Heart left ventricle (tissue), 16 donors: ENCODE measurements around the gene YIF1A. TPM values are rescaled to one million over a fixed set of nuclear protein-coding genes. Genes with fewer than 3 reads are reported as not detected.
"Not testable (repeated sequence)": the region's sequence is repeated elsewhere in the genome, so short reads cannot be mapped to it uniquely, and the experiment has no call there.

Experiments
- ATAC-seq, 4 donors: fragments of 200-7000 bp; cut with Tn5 transposase; one replicate each; pipeline ENCODE4 v1.9.1; 2020 to 2022; ENCODE audit warnings: moderate library complexity in 4 of 4, mild to moderate bottlenecking in 3 of 4, moderate number of reproducible peaks in 1 of 4
- DNase-seq, 5 donors: peaks; one replicate each; pipeline ENCODE4 v3.0.0-alpha.2; 2020
- H3K27ac ChIP-seq, 12 donors: fragments of 200-600 bp; sonication (generic) in 4 of 12; one replicate each; pipeline versions ENCODE4 v1.5.0 to v1.8.0; 2016 to 2022; ENCODE audit warnings: mild to moderate bottlenecking in 2 of 12
- H3K27me3 ChIP-seq, 9 donors: fragments of 200-600 bp; sonication (generic) in 2 of 9; one replicate each; pipeline versions ENCODE4 v1.5.1 to v1.8.0; 2016 to 2022; ENCODE audit warnings: mild to moderate bottlenecking in 3 of 9
- H3K36me3 ChIP-seq, 9 donors: fragments of 200-600 bp; sonication (generic) in 2 of 9; one replicate each; pipeline versions ENCODE4 v1.5.0 to v1.8.0; 2018 to 2022; ENCODE audit warnings: mild to moderate bottlenecking in 2 of 9
- H3K4me1 ChIP-seq, 12 donors: fragments of 200-600 bp; sonication (generic) in 4 of 12; one replicate each; pipeline versions ENCODE4 v1.5.0 to v1.8.0; 2016 to 2022; ENCODE audit warnings: mild to moderate bottlenecking in 3 of 12
- H3K4me3 ChIP-seq, 12 donors: fragments of 200-600 bp; sonication (generic) in 4 of 12; one replicate each; pipeline versions ENCODE4 v1.5.0 to v1.8.0; 2017 to 2022; ENCODE audit warnings: mild to moderate bottlenecking in 9 of 12, moderate library complexity in 4 of 12
- H3K9me3 ChIP-seq, 12 donors: fragments of 200-600 bp; sonication (generic) in 4 of 12; one replicate each; pipeline versions ENCODE4 v1.5.0 to v1.8.0; 2016 to 2022; ENCODE audit warnings: mild to moderate bottlenecking in 1 of 12
- POLR2A ChIP-seq, 2 donors: fragments of 450-650 bp; IDR thresholded peaks; one replicate each; pipeline ENCODE4 v1.6.1; 2017; ENCODE audit warnings: antibody characterized with exemption in 2 of 2, mild to moderate bottlenecking in 2 of 2, moderate library complexity in 2 of 2
- WGBS, 4 donors: extraction: QIAGEN DNeasy Blood & Tissue Kit in 2 of 4; methylation state at CpG; one replicate each; pipeline versions ENCODE4 v1.1.5 to v1.1.7; 2013 to 2018; 5-methylcytosine and 5-hydroxymethylcytosine counted together
- intact Hi-C, 10 donors: fragments of 100-400 bp; cut with DNase I; formaldehyde crosslinking; loops; one replicate each; pipeline versions ENCODE4 v1.11.1 to v1.14.2; 2022
- polyA plus RNA-seq, 2 donors: library from polyadenylated mRNA; stranded (reverse); fragments of 200-250 nt; gene quantifications; one replicate each; pipeline ENCODE4 v1.2.3, GENCODE V29; 2013
- total RNA-seq, 9 donors: library from RNA; depleted of rRNA in 2 of 9; stranded (reverse); fragments of >200 nt in 2 of 9; fragmentation: NEBNext Ultra II Directional in 3 of 9; extraction: Animal tissue kit (Norgen Biotek cat#: 25700) in 3 of 9; gene quantifications; one replicate each; pipeline versions ENCODE4 v1.1.0 to v1.2.4, GENCODE V29; 2016 to 2023
- TF ChIP-seq, protein P1 (sequence below), 12 donors: fragments of 200-600 bp; sonication (generic) in 4 of 12; IDR thresholded peaks; one replicate each; pipeline versions ENCODE4 v1.5.0 to v1.8.0; 2018 to 2022; ENCODE audit warnings: antibody characterized with exemption in 12 of 12, mild to moderate bottlenecking in 5 of 12
- donor health status: ischemic (EF 13 %, LVEDD 7.1; RV severe dilation, severe dysfunction).
- donor health status: healthy with polysubstance abuse.
- donor health status: DM: no; HTN: yes; CAD: no.
- donor health status: DM: no; HTN: no; CAD: no.
- donor health status: ischemic (EF 25% LVEDD 6.9; RV normal size, moderate dysfunction).
- donor health status: ischemic (EF 25% LVEDD 5.7; RV mildly dilated, moderate dysfunction).
- donor health status: healthy.
- donor health status: DM: yes; HTN: yes; CAD: no.
- donor health status: ischemic (EF 35%, LVEDD 5.7; RV mildly dilated, moderate dysfunction).
- donor health status: nonischemic (EF 11% LVEDD 7.7; RV severe dilation, severe dysfunction).
- donor health status: DM: yes; HTN: yes; CAD: no.
- donor health status: PGD.
- donor health status: ischemic (EF 29% LVEDD 5.4; RV normal size, mild dysfunction).
- donor health status: nonischemic (EF 23%, LVEDD 6.1; RV moderate dilation, normal function).

YIF1A gene
- total and polyA plus RNA-seq, 11 donors = 41.6 to 136 (median 65.3) TPM

DNA sequence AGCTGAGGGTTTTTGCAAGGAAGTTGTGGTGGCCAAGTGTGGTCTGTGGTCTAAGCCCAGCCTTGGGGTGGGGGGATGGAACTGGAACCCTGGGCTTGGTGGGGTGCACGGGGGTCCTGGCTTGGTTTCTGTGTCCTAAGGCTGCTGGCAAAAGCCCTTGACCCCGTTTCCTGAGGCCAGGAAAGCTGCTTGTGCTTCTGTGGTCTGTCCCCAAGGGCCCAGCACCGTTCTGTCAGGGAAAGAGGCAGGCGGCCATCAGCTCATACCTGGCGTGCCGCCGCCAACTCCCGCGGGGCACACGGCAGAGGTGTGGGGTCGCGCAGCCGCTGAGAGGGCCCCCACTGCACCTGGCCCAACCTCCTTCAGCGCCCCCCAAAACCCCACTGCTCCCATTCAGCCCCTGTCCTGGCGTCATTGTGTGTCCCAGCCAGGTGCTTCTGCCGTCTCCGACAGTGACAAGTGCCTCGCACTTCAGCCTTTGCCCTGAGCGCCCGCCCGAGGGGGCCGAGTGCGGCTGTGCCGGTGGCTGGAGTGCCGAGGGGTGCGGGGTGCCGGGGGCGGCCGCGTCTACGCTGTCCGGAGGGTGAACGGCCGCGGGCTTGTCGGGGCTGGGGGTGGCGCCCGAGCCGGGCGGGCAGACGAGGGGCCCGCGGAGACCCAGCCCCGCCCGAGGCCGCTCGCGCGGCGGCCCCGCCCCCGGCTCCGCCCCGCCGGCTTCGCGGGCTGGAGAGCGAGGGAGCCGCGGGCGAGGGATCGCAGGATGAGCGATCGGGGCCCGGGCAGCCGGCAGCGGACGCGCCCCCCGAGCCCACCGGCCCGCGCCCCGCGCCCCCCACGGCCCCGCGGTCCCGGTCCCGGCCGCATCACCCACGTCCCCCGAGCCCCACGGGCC, 11.2 kb downstream of the YIF1A start, which contains the start of gene CNIH2:
TSS of gene CNIH2 (plus strand) at position 705 of the 892 bp plus-strand sequence. CDS start 282 bp downstream, outside the sequence.
- intact Hi-C loops = no loop called here
- Histone ChIP-seq H3K27me3 (no peaks in the 10 kb centered on the region), H3K4me1 (peaks cover 0 to 21% (median 13%) of the 10 kb centered on the region in 12 donors), H3K4me3 (peak within 1 kb of the TSS in 9 of 12 donors; percentile 22 to 53 (median 41)), H3K9me3 (no peaks in the 10 kb centered on the region), H3K36me3 (peaks cover 4 to 39% (median 36%) of the 10 kb centered on the region in 9 donors), H3K27ac (peak within 1 kb of the TSS in 4 of 12 donors; percentile 13 to 80 (median 28))
- 5 to 34% (median 7%) methylated on average over 10 to 84 of the region's 84 CpGs for WGBS, 4 donors
- ATAC-seq = peak in 2 of 4 donors; percentile 7 to 27
- TF ChIP-seq POLR2A (IDR thresholded peaks at IDR 0.05) = peak in 1 of 2 donors; percentile 19
- TF ChIP-seq, protein P1, sequence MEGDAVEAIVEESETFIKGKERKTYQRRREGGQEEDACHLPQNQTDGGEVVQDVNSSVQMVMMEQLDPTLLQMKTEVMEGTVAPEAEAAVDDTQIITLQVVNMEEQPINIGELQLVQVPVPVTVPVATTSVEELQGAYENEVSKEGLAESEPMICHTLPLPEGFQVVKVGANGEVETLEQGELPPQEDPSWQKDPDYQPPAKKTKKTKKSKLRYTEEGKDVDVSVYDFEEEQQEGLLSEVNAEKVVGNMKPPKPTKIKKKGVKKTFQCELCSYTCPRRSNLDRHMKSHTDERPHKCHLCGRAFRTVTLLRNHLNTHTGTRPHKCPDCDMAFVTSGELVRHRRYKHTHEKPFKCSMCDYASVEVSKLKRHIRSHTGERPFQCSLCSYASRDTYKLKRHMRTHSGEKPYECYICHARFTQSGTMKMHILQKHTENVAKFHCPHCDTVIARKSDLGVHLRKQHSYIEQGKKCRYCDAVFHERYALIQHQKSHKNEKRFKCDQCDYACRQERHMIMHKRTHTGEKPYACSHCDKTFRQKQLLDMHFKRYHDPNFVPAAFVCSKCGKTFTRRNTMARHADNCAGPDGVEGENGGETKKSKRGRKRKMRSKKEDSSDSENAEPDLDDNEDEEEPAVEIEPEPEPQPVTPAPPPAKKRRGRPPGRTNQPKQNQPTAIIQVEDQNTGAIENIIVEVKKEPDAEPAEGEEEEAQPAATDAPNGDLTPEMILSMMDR (IDR thresholded peaks at IDR 0.05) = no peak
- no peak for DNase-seq

DNA sequence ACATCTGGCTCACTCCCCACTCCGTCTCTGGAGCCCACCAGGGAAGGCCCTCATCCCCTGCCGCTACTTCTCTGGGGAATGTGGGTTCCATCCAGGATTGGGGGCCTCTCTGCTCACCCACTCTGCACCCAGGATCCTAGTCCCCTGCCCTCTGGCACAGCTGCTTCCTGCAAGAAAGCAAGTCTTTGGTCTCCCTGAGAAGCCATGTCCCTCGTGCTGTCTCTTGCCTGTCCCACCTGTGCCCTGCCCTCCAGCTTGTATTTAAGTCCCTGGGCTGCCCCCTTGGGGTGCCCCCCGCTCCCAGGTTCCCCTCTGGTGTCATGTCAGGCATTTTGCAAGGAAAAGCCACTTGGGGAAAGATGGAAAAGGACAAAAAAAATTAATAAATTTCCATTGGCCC, 11.9 kb downstream of the YIF1A start:
- intact Hi-C loops, DNase-seq, H3K4me3 ChIP-seq, H3K9me3 ChIP-seq, H3K27me3 ChIP-seq: not testable (repeated sequence)
- ATAC-seq = peak in 1 of 4 donors; percentile 5
- peaks cover 4 to 46% (median 42%) of the 10 kb centered on the region in 9 donors for H3K36me3 ChIP-seq
- WGBS, 4 donors = 74 to 89% (median 80%) methylated on average over 4 of the region's 4 CpGs
- peaks cover 0 to 16% (median 9%) of the 10 kb centered on the region in 12 donors for H3K4me1 ChIP-seq
- peak overlapping the region in 1 of 12 donors; percentile 80 for H3K27ac ChIP-seq

DNA sequence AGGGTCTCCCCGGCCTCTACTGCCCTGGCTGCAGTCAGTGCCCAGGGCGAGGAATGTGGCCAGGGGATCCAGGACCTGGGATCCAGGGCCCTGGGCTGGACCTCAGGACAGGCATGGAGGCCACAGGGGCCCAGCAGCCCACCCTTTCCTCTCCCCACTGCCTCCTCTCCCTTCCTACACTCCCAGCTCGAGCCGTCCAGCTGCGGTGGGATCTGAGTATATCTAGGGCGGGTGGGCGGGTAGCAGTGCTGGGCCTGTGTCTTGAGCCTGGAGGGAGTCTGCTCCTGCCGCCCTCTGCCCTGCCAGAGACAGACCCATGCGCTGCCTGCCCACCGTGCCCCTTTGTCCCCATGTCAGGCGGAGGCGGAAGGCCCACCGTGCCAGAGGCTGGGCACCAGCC, 12.3 kb downstream of the YIF1A start:
- 76 to 84% (median 79%) methylated on average over 11 to 13 of the region's 13 CpGs for WGBS, 4 donors
- H3K4me3 ChIP-seq, H3K9me3 ChIP-seq, intact Hi-C loops, DNase-seq, H3K27me3 ChIP-seq, H3K27ac ChIP-seq: not testable (repeated sequence)
- peak in 2 of 4 donors; percentile 2 to 4 for ATAC-seq
- Histone ChIP-seq H3K4me1 (peaks cover 0 to 13% (median 8%) of the 10 kb centered on the region in 12 donors), H3K36me3 (peaks cover 4 to 50% (median 47%) of the 10 kb centered on the region in 9 donors)

DNA sequence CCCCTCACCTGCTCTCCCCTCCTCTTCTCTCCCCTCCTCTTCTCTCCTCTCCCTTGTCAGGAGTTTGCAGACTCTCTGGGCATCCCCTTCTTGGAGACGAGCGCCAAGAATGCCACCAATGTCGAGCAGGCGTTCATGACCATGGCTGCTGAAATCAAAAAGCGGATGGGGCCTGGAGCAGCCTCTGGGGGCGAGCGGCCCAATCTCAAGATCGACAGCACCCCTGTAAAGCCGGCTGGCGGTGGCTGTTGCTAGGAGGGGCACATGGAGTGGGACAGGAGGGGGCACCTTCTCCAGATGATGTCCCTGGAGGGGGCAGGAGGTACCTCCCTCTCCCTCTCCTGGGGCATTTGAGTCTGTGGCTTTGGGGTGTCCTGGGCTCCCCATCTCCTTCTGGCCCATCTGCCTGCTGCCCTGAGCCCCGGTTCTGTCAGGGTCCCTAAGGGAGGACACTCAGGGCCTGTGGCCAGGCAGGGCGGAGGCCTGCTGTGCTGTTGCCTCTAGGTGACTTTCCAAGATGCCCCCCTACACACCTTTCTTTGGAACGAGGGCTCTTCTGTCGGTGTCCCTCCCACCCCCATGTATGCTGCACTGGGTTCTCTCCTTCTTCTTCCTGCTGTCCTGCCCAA, 12.8 kb downstream of the YIF1A start:
- H3K4me3 ChIP-seq = no peak overlapping the region
- intact Hi-C loops = no loop called here
- ATAC-seq = no peak
- no peak overlapping the region for H3K27ac ChIP-seq
- peaks cover 0 to 15% (median 9%) of the 10 kb centered on the region in 12 donors for H3K4me1 ChIP-seq
- 82 to 85% (median 85%) methylated on average over 11 to 14 of the region's 14 CpGs for WGBS, 4 donors
- no peaks in the 10 kb centered on the region for H3K27me3 ChIP-seq
- H3K9me3 ChIP-seq = no peaks in the 10 kb centered on the region
- TF ChIP-seq, protein P1 (IDR thresholded peaks at IDR 0.05) = no peak
- no peak for TF ChIP-seq POLR2A (IDR thresholded peaks at IDR 0.05)
- no peak for DNase-seq
- H3K36me3 ChIP-seq = peaks cover 4 to 52% (median 48%) of the 10 kb centered on the region in 9 donors

- Histone ChIP-seq H3K4me1 (peaks cover 0 to 22% (median 13%) of the 10 kb centered on the region in 12 donors), H3K27me3 (no peaks in the 10 kb centered on the region), H3K36me3 (peaks cover 4 to 57% (median 48%) of the 10 kb centered on the region in 9 donors), H3K4me3 (no peak overlapping the region), H3K9me3 (no peaks in the 10 kb centered on the region), H3K27ac (no peak overlapping the region)
- TF ChIP-seq, protein P1 (IDR thresholded peaks at IDR 0.05) = no peak
- no peak for TF ChIP-seq POLR2A (IDR thresholded peaks at IDR 0.05)
- 87 to 93% (median 89%) methylated on average over 6 to 8 of the region's 8 CpGs for WGBS, 4 donors
- ATAC-seq (no peak), DNase-seq (no peak)
- intact Hi-C loops = no loop called here
These were observed 13.5 kb downstream of the YIF1A start for GRCh38 chr11:66275396-66275795.
